WTC11 (cell line): Measurements from ENCODE around the gene RFTN1. TPM values are rescaled to one million over a fixed set of nuclear protein-coding genes. Genes with fewer than 3 reads are reported as not detected.

ENCODE experiments used
- ATAC-seq: fragments of 200-7000 bp; cut with Tn5 transposase; 2 replicates; pipeline ENCODE4 v1.10.0; 2021; ENCODE audit warnings: mild to moderate bottlenecking, moderate library complexity
- CTCF ChIA-PET: fragments of 300-600 bp; sonication (Branson Sonifier 250); formaldehyde crosslinking; loops from one replicate; lab custom pipeline; 2021; ENCODE audit warnings: antibody characterized with exemption; lab: Charles Lee
- POLR2A ChIA-PET: fragments of 350-600 bp; sonication (Branson Sonifier 250); formaldehyde crosslinking; loops from one replicate; lab custom pipeline; 2021; ENCODE audit warnings: antibody characterized with exemption; lab: Charles Lee
- DNase-seq: peaks from one replicate; pipeline ENCODE4 v3.0.0; 2021; ENCODE audit warnings: low spot score
- H3K27ac Mint-ChIP-seq: 2 replicates; pipeline ENCODE4 v1.8.0; 2021; ENCODE audit warnings: mixed read lengths
- H3K27me3 Mint-ChIP-seq: 2 replicates; pipeline ENCODE4 v1.8.0; 2021; ENCODE audit warnings: low read depth, mild to moderate bottlenecking, moderate library complexity, mixed read lengths
- H3K36me3 Mint-ChIP-seq: 2 replicates; pipeline ENCODE4 v1.8.0; 2021; ENCODE audit warnings: mixed read lengths
- H3K4me1 Mint-ChIP-seq: 2 replicates; pipeline ENCODE4 v1.8.0; 2022; ENCODE audit warnings: mixed read lengths
- H3K4me3 Mint-ChIP-seq: 2 replicates; pipeline ENCODE4 v1.8.0; 2021; ENCODE audit warnings: mild to moderate bottlenecking, moderate library complexity, mixed read lengths
- H3K9me3 Mint-ChIP-seq: 2 replicates; pipeline ENCODE4 v1.8.0; 2021; ENCODE audit warnings: mixed read lengths
- ARID4B ChIP-seq: sonication (generic); formaldehyde crosslinking; IDR thresholded peaks from 2 replicates; pipeline ENCODE4 v1.8.0; 2023; ENCODE audit warnings: missing genetic modification reagents, mild to moderate bottlenecking, borderline replicate concordance
- CTCF ChIP-seq: fragments of 200-600 bp; IDR thresholded peaks from 2 replicates; pipeline ENCODE4 v1.8.0; 2022; ENCODE audit warnings: antibody characterized with exemption
- FOXK1 ChIP-seq: sonication (generic); formaldehyde crosslinking; IDR thresholded peaks from 2 replicates; pipeline ENCODE4 v1.8.0; 2022; ENCODE audit warnings: mild to moderate bottlenecking, moderate library complexity, missing genetic modification reagents
- JAZF1 ChIP-seq: fragments of 250-450 bp; sonication (Bioruptor Pico); IDR thresholded peaks from 2 replicates; pipeline ENCODE4 v1.9.0; 2021; ENCODE audit warnings: moderate library complexity, mild to moderate bottlenecking, inconsistent platforms
- NFATC4 ChIP-seq: fragments of 250-450 bp; sonication (Bioruptor Pico); IDR thresholded peaks from 2 replicates; pipeline ENCODE4 v1.9.0; 2021; ENCODE audit warnings: mild to moderate bottlenecking
- OVOL2 ChIP-seq: fragments of 250-450 bp; sonication (Bioruptor Pico); IDR thresholded peaks from 2 replicates; pipeline ENCODE4 v1.9.0; 2021; ENCODE audit warnings: mild to moderate bottlenecking, borderline replicate concordance
- PRRX2 ChIP-seq: fragments of 250-450 bp; sonication (Bioruptor Pico); IDR thresholded peaks from 2 replicates; pipeline ENCODE4 v1.8.0; 2021; ENCODE audit warnings: mild to moderate bottlenecking
- ZNF232 ChIP-seq: sonication (generic); formaldehyde crosslinking; IDR thresholded peaks from 2 replicates; pipeline ENCODE4 v1.8.0; 2022; ENCODE audit warnings: mild to moderate bottlenecking, missing genetic modification reagents
- ZNF281 ChIP-seq: sonication (generic); formaldehyde crosslinking; IDR thresholded peaks from 2 replicates; pipeline ENCODE4 v1.8.0; 2023; ENCODE audit warnings: mild to moderate bottlenecking, missing genetic modification reagents
- ZNF396 ChIP-seq: fragments of 250-450 bp; sonication (Bioruptor Pico); IDR thresholded peaks from 2 replicates; pipeline ENCODE4 v1.8.0; 2021; ENCODE audit warnings: mild to moderate bottlenecking, moderate library complexity, borderline replicate concordance
- ZNF416 ChIP-seq: fragments of 250-450 bp; sonication (Bioruptor Pico); IDR thresholded peaks from 2 replicates; pipeline ENCODE4 v1.9.0; 2021; ENCODE audit warnings: mild to moderate bottlenecking, inconsistent platforms
- ZNF671 ChIP-seq: fragments of 250-450 bp; sonication (Bioruptor Pico); IDR thresholded peaks from 2 replicates; pipeline ENCODE4 v1.8.0; 2021; ENCODE audit warnings: mild to moderate bottlenecking
- ZSCAN18 ChIP-seq: fragments of 250-450 bp; sonication (Bioruptor Pico); IDR thresholded peaks from 2 replicates; pipeline ENCODE4 v2.1.2; 2022; ENCODE audit warnings: mild to moderate bottlenecking, moderate library complexity
- total RNA-seq: library from RNA; stranded (reverse); gene quantifications from 3 replicates; pipeline ENCODE4 v1.2.3, GENCODE V29; 2021

The RFTN1 gene
- total RNA-seq, 1 experiment from 2014 or later, result 3.8 TPM

GRCh38 chr3:16430717-16431630, 82.5 kb downstream of the RFTN1 start (continued):
- TF ChIP-seq FOXK1, result no peak

- ChIA-PET POLR2A (no interaction called here), CTCF (no interaction called here)
- no peaks in the 10 kb centered on the region for H3K36me3 Mint-ChIP-seq
Measured at GRCh38 chr3:16429086-16429485, 84.4 kb downstream of the RFTN1 start.

More at GRCh38 chr3:16429086-16429485, 84.4 kb downstream of the RFTN1 start:
- Mint-ChIP-seq H3K4me3 (no peak overlapping the region), H3K4me1 (peaks cover 17% of the 10 kb centered on the region), H3K27me3 (no peaks in the 10 kb centered on the region), H3K9me3 (no peaks in the 10 kb centered on the region), H3K27ac (no peak overlapping the region)
- TF ChIP-seq ZSCAN18 (CRISPR knock-in tag), result no peak
- TF ChIP-seq ZNF671 (CRISPR knock-in tag), result no peak
- no peak for TF ChIP-seq OVOL2 (CRISPR knock-in tag)
- no peak for TF ChIP-seq JAZF1
- TF ChIP-seq PRRX2, result no peak
- no peak for TF ChIP-seq ZNF281 (CRISPR knock-in tag)
- no peak for TF ChIP-seq CTCF
- TF ChIP-seq NFATC4 (CRISPR knock-in tag), result no peak
- no peak for TF ChIP-seq ZNF396
- TF ChIP-seq ZNF232 (CRISPR knock-in tag), result no peak
- TF ChIP-seq ZNF416 (CRISPR knock-in tag), result no peak
- no peak for TF ChIP-seq ARID4B
- ATAC-seq, result no peak
- DNase-seq, result no peak
